Breast epithelium (tissue), 3 donors: ENCODE data around the gene ZDHHC6.

Experiments used
- CTCF ChIP-seq, 3 donors: fragments of 450-650 bp; IDR thresholded peaks; one replicate each; pipeline ENCODE4 v1.5.1; 2016 to 2017; ENCODE audit warnings: antibody characterized with exemption in 3 of 3, mild to moderate bottlenecking in 3 of 3, moderate library complexity in 3 of 3
- POLR2A ChIP-seq: fragments of 450-650 bp; IDR thresholded peaks from one replicate; pipeline ENCODE4 v1.6.1; 2016; ENCODE audit warnings: antibody characterized with exemption, mild to moderate bottlenecking, moderate library complexity

DNA sequence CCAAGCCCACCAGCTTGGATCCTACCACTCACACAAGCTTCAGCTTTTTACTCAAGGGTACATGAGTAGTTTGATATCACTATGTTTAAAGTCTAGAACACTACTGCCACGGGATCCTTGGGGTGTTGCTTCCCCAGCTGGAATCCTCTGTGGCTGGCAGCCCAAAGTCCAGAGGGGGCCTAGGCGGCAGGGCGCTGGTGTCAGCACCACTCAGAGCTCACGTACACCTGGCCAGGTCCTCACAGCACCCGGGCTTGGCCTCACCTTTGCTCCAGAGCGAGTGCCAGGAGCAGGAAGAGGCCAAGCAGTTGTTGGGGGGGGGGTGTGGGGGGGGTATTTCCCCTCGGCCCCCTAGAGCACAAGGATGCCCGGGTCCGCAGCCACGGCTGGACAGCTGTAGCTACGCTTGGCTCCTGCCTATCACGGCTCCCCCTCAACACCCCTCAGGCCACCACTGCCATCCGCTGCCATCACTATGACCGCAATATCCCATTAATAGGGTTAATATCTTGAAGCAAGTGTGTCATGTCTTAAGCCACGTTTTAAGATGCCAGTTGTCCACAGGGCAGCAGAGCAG lies 17.0 kb downstream of the ZDHHC6 start:
- TF ChIP-seq CTCF (IDR thresholded peaks at IDR 0.05) (no peak), POLR2A (no peak)
